ENCODE measurements around the gene CCDC197.

CCDC197 gene

GRCh38 chr14:93997082-93997481 lies at the start of gene CCDC197:
Gene CCDC197 (plus strand): TSS chr14:93997301. CDS start chr14:93998132, 831 bp downstream.
- no peak for DNase-seq

GRCh38 chr14:93949511-93950075 lies 47.5 kb upstream of the CCDC197 start:
- no peak for DNase-seq

GRCh38 chr14:93950948-93951634 lies 46.0 kb upstream of the CCDC197 start:
- no peak for DNase-seq

GRCh38 chr14:93951635-93952540 lies 45.2 kb upstream of the CCDC197 start:
- DNase-seq = no peak

GRCh38 chr14:93952829-93953228 lies 44.3 kb upstream of the CCDC197 start:
- DNase-seq = no peak

- no peak for DNase-seq
Measured at GRCh38 chr14:93953263-93953662, 43.8 kb upstream of the CCDC197 start.

- no peak for DNase-seq
Measured at GRCh38 chr14:93953739-93954515, 43.2 kb upstream of the CCDC197 start.

- no peak for DNase-seq
Measured at GRCh38 chr14:93954516-93954830, 42.6 kb upstream of the CCDC197 start.

GRCh38 chr14:93954900-93955849 lies 41.9 kb upstream of the CCDC197 start:
- DNase-seq = no peak

GRCh38 chr14:93955850-93956481 lies 41.1 kb upstream of the CCDC197 start:
- no peak for DNase-seq

GRCh38 chr14:93956514-93957332 lies 40.4 kb upstream of the CCDC197 start:
- DNase-seq = no peak

GRCh38 chr14:93957333-93957710 lies 39.8 kb upstream of the CCDC197 start:
- DNase-seq = no peak

- no peak for DNase-seq
Measured at GRCh38 chr14:93957751-93958566, 39.1 kb upstream of the CCDC197 start.

GRCh38 chr14:93958567-93959238 lies 38.4 kb upstream of the CCDC197 start:
- DNase-seq = no peak

- no peak for DNase-seq
Measured at GRCh38 chr14:93959239-93960107, 37.6 kb upstream of the CCDC197 start.

- DNase-seq = no peak
Measured at GRCh38 chr14:93960108-93960475, 37.0 kb upstream of the CCDC197 start.

- DNase-seq = no peak
Measured at GRCh38 chr14:93960774-93961438, 36.2 kb upstream of the CCDC197 start.

GRCh38 chr14:93961620-93962019 lies 35.5 kb upstream of the CCDC197 start:
- no peak for DNase-seq

Measured in NCI-H1436 treated with DMSO at 0.1 percent for 48 hours (cell line).